ENCODE measurements around the gene GALNT3.

GALNT3 gene

DNA sequence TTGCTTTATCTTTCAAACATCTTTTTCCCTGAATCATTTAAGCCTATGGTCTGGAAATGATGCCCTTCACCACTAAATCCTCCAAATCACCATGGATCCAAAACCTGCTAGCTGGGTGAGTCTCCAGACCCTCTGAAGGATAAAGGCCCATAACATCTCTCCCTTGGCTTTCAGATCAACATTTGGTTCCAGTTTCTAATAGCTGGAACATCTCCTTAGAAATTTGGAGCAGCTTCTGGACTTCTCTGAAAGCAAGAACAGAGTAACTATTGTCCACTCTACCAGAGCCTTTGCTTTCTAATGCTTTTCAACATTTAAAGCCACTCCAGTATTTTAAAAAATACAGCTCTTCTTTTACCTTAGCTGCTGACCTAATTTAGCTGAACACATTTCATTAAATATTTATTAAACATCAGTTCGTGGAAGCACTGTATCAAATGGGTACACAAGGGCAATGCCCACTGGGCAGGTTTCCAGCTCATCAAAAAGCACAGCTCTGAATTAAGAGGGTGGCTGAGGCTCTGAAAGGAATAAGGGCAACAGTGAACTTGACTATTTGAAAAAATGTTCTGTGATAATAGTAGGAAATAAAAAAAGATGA is 75.3 kb downstream of the GALNT3 start:
- no peak for DNase-seq

DNA sequence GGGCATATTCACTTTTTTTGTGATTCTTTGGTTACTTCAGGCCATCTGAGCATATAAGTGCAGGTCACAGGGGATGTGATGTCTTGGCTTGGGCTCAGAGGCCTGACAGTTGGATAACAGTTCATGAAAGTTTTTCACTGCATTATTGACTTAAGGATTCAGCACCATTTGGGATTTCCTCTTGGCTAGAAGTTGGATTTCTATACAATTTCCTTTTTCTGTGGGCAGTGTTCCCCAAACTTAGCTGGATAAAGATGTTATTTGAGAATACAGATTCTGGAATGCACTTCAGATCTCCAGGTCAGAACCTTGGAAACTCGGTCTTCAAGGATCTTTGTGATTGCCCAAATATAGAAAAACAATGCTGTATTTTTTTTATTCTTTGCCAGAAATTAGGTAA is 78.0 kb downstream of the GALNT3 start:
- no peak for DNase-seq

DNA sequence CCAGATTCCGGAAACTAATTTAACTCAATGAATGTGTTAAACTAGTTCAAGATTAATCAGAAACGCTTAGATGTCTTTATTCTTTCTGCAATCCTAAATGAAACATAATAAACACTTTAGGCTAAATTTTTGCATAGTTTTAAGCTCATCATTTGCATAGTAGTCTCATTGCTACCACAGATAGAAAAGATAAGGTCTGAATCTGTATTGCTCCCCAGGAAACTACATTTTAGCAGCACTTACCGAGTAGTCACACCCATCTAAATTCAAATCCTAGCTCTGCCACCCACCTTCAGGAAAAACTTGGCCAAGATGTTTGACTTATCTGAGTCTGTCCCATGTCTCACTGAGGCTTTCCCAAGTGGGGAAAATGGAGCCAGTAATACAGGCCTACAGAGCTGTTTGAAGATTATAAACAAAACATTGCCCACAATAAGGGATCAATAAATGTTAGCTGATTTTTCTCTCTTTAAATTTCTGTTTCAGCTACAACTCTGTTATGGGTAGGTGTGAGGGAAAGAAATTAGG is 87.0 kb downstream of the GALNT3 start:
- no peak for DNase-seq

DNA sequence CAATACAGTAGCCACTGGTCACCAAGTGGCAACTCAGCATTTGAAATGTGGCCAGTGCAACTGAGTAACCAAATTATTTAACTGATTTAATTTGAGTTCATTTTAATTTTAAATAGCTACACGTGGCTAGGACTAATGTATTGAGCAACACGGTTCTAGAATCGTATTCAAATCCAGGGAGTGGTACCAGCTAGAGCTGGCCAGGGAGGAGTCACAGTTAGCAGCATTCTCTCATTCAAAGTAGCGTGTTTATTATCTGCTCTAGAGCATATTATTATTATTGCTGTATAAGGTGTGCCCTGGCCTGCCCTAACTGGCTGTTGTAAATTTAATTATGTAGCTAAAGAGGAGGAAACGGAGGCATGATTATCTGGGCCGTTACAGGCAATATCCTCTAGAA is 92.9 kb downstream of the GALNT3 start:
- DNase-seq, result no peak

DNA sequence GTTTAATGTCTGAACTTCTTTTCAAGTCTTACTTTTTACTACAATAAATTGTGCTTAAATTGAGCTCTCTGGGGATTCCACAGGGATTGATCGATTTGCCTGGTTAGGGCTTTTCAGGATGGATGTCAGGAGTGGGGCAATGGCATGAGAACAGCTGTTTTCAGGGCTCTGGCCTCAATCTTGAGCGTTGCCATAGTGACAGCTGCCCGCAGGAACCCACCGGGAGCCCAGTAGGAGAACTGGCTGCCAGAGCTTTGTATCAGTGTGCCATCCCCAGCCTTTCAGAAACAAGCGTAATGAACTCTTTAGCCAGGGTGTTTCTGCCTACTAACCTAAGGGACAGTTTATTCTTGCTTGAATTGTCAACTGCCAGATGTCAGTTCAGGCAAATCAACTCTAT is 93.5 kb downstream of the GALNT3 start:
- DNase-seq, result no peak

DNA sequence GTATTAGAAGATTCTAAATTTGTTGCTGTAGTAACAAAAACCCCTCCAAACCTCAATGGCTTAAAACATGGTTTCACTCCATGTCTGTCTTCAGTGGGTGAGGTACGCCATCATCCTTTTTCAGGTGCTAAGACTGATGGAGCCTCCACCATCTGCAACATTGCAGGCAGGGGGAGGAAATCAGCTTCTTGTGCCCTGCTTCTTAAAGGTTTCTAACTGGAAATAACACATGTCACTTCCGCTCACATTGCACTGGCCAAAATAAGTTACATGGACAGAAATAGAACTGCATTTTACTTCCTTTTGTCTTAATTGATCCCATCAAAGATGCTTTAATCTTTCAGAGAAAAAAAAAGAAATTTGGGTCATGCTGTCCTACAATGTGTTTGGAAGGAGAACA is 94.1 kb downstream of the GALNT3 start:
- no peak for DNase-seq

DNA sequence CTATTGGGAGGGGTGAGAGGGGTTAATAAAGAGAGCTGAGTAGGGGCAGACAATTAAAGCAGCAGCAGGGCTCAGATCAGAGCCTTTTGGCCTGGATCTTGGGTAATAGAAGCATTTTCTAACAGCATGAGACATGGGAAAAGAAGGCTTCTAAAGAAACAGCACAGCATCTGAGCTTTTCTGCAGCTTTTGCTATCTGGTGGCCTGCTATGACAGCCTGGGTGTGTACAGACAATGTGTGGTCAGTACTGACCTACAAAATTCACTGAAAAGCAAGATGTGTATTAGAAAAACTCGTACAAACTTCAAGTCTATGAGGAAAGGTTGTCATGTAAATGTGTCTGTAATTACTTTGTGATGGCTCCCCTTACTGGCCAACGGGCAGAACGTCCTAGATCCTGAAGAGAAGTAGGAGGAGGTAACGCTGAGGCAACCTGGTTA is 95.6 kb downstream of the GALNT3 start:
- peak; percentile 80 for DNase-seq

DNA sequence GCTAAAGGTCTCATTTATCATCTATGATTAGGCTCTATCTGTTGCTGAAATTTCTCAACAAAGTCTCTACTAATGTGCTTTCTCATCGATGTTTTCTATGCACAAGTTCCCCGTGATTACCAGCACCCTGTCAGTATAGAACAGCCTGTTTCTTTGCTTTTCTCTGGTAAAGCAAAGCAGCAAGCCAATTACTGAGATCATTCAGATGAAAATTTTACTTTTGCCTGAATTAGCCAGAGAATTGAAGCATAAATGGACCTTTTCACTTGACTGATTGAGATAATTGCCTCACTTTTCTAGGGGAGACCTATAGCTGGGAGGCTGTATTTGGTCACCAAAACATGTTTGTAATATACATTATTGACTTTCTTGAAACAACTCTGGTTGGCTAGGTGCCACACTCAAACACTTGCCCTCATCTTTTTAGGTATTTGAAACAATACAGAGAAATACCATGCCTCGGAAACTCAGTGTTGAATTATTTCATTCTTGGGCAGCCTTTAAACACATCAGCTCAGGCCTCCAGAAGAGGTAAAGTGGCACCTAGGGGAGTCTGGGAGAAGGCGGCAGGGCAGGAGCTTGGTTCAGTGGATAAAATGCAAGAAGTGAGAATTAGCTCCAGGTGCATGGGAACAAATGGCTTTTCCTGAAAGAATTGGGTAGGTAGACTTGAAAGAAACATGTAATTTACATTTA is 96.2 kb downstream of the GALNT3 start:
- peak; percentile 91 for DNase-seq

Data from NCI-H446 treated with DMSO at 0.1 percent for 48 hours (cell line).